Measurements from ENCODE around the gene ARHGAP5.

ARHGAP5 gene

GRCh38 chr14:32077081-32078022 is at the start of gene ARHGAP5:
Gene ARHGAP5 (plus strand): TSS chr14:32077304. CDS start chr14:32090670, 13,366 bp downstream.
- DNase-seq (ENCODE audit: extremely low read depth, low read depth) = no peak
- no peak for TF ChIP-seq CTCF (IDR thresholded peaks at IDR 0.05; ENCODE audit: low read depth, low read length)

- DNase-seq (ENCODE audit: extremely low read depth, low read depth) = no peak
- no peak for TF ChIP-seq CTCF (IDR thresholded peaks at IDR 0.05; ENCODE audit: low read depth, low read length)
These were observed 48.5 kb upstream of the ARHGAP5 start for GRCh38 chr14:32028599-32028998.

- TF ChIP-seq CTCF (IDR thresholded peaks at IDR 0.05; ENCODE audit: low read depth, low read length) = no peak
- DNase-seq (ENCODE audit: extremely low read depth, low read depth) = no peak
These were observed 43.6 kb upstream of the ARHGAP5 start for GRCh38 chr14:32033543-32033942.

- TF ChIP-seq CTCF (IDR thresholded peaks at IDR 0.05; ENCODE audit: low read depth, low read length) = no peak
- no peak for DNase-seq (ENCODE audit: extremely low read depth, low read depth)
These were observed 38.2 kb upstream of the ARHGAP5 start for GRCh38 chr14:32038876-32039275.

- no peak for DNase-seq (ENCODE audit: extremely low read depth, low read depth)
- TF ChIP-seq CTCF (IDR thresholded peaks at IDR 0.05; ENCODE audit: low read depth, low read length) = no peak
These were observed 37.6 kb upstream of the ARHGAP5 start for GRCh38 chr14:32039401-32040030.

- no peak for TF ChIP-seq CTCF (IDR thresholded peaks at IDR 0.05; ENCODE audit: low read depth, low read length)
- DNase-seq (ENCODE audit: extremely low read depth, low read depth) = no peak
These were observed 33.5 kb upstream of the ARHGAP5 start for GRCh38 chr14:32043624-32044023.

GRCh38 chr14:32044454-32044853 is 32.6 kb upstream of the ARHGAP5 start:
- no peak for TF ChIP-seq CTCF (IDR thresholded peaks at IDR 0.05; ENCODE audit: low read depth, low read length)
- DNase-seq (ENCODE audit: extremely low read depth, low read depth) = no peak

Measured in AG09319 (cell line).